KOPT-K1 (cell line): Measurements from ENCODE around the gene KCNA5.

Experiments used
- H3K27ac ChIP-seq: fragments of 200-600 bp; sonication (generic); 2 replicates; pipeline ENCODE4 v1.5.1; 2016; ENCODE audit warnings: antibody characterized with exemption, mild to moderate bottlenecking, low read depth, low read length; ENCODE audit not compliant: poor library complexity, severe bottlenecking
- H3K36me3 ChIP-seq: fragments of 200-600 bp; sonication (generic); 2 replicates; pipeline ENCODE4 v1.5.1; 2017; ENCODE audit warnings: antibody characterized with exemption, mild to moderate bottlenecking, low read length, moderate library complexity; ENCODE audit not compliant: insufficient read depth
- H3K9me3 ChIP-seq: fragments of 200-600 bp; sonication (generic); 2 replicates; pipeline ENCODE4 v1.5.1; 2017; ENCODE audit warnings: antibody characterized with exemption, low read length, mild to moderate bottlenecking; ENCODE audit not compliant: insufficient read depth, poor library complexity, severe bottlenecking

Gene KCNA5

GRCh38 chr12:5037795-5038357 lies 5.8 kb upstream of the KCNA5 start:
- Histone ChIP-seq H3K27ac (no peak overlapping the region), H3K9me3 (no peaks in the 10 kb centered on the region)

GRCh38 chr12:5038781-5039311 lies 4.8 kb upstream of the KCNA5 start:
- Histone ChIP-seq H3K36me3 (no peaks in the 10 kb centered on the region), H3K27ac (no peak overlapping the region), H3K9me3 (no peaks in the 10 kb centered on the region)

More at GRCh38 chr12:5037795-5038357, 5.8 kb upstream of the KCNA5 start:
- no peaks in the 10 kb centered on the region for H3K36me3 ChIP-seq

GRCh38 chr12:5039815-5040214 lies 3.9 kb upstream of the KCNA5 start:
- Histone ChIP-seq H3K36me3 (no peaks in the 10 kb centered on the region), H3K27ac (no peak overlapping the region), H3K9me3 (no peaks in the 10 kb centered on the region)

- Histone ChIP-seq H3K9me3 (no peaks in the 10 kb centered on the region), H3K27ac (no peak overlapping the region), H3K36me3 (no peaks in the 10 kb centered on the region)
These were observed 3.3 kb upstream of the KCNA5 start for GRCh38 chr12:5040368-5040767.

GRCh38 chr12:5044420-5045295 lies 979 bp downstream of the KCNA5 start:
- Histone ChIP-seq H3K36me3 (no peaks in the 10 kb centered on the region), H3K27ac (no peak overlapping the region), H3K9me3 (no peaks in the 10 kb centered on the region)

GRCh38 chr12:5047094-5047493 lies 3.4 kb downstream of the KCNA5 start:
- H3K9me3 ChIP-seq: no peaks in the 10 kb centered on the region
- no peak overlapping the region for H3K27ac ChIP-seq
- H3K36me3 ChIP-seq: no peaks in the 10 kb centered on the region

GRCh38 chr12:5047729-5048128 lies 4.0 kb downstream of the KCNA5 start:
- Histone ChIP-seq H3K36me3 (no peaks in the 10 kb centered on the region), H3K9me3 (no peaks in the 10 kb centered on the region), H3K27ac (no peak overlapping the region)

- Histone ChIP-seq H3K36me3 (no peaks in the 10 kb centered on the region), H3K9me3 (no peaks in the 10 kb centered on the region), H3K27ac (no peak overlapping the region)
These were observed 6.9 kb downstream of the KCNA5 start for GRCh38 chr12:5050542-5050941.

GRCh38 chr12:5051334-5051733 lies 7.7 kb downstream of the KCNA5 start:
- H3K9me3 ChIP-seq: no peaks in the 10 kb centered on the region
- H3K27ac ChIP-seq: no peak overlapping the region
- H3K36me3 ChIP-seq: no peaks in the 10 kb centered on the region

- Histone ChIP-seq H3K27ac (no peak overlapping the region), H3K9me3 (no peaks in the 10 kb centered on the region), H3K36me3 (no peaks in the 10 kb centered on the region)
These were observed 8.2 kb downstream of the KCNA5 start for GRCh38 chr12:5051913-5052312.

GRCh38 chr12:5052348-5052747 lies 8.7 kb downstream of the KCNA5 start:
- no peaks in the 10 kb centered on the region for H3K9me3 ChIP-seq
- no peaks in the 10 kb centered on the region for H3K36me3 ChIP-seq
- no peak overlapping the region for H3K27ac ChIP-seq

GRCh38 chr12:5059358-5059757 lies 15.7 kb downstream of the KCNA5 start:
- H3K9me3 ChIP-seq: no peaks in the 10 kb centered on the region
- H3K36me3 ChIP-seq: no peaks in the 10 kb centered on the region
- no peak overlapping the region for H3K27ac ChIP-seq

GRCh38 chr12:5060958-5061357 lies 17.3 kb downstream of the KCNA5 start:
- Histone ChIP-seq H3K9me3 (no peaks in the 10 kb centered on the region), H3K36me3 (no peaks in the 10 kb centered on the region), H3K27ac (no peak overlapping the region)

GRCh38 chr12:5063149-5063548 lies 19.5 kb downstream of the KCNA5 start:
- Histone ChIP-seq H3K27ac (no peak overlapping the region), H3K36me3 (no peaks in the 10 kb centered on the region), H3K9me3 (no peaks in the 10 kb centered on the region)

GRCh38 chr12:5064913-5065490 lies 21.3 kb downstream of the KCNA5 start:
- no peak overlapping the region for H3K27ac ChIP-seq
- H3K36me3 ChIP-seq: no peaks in the 10 kb centered on the region
- H3K9me3 ChIP-seq: no peaks in the 10 kb centered on the region
